ENCODE data around the gene ITGA1.

ITGA1 gene

GRCh38 chr5:52869391-52869790 is 81.7 kb downstream of the ITGA1 start:
- no peak for DNase-seq

GRCh38 chr5:52870448-52870847 is 82.7 kb downstream of the ITGA1 start:
- no peak for DNase-seq

- DNase-seq, result no peak
Observed at GRCh38 chr5:52875827-52876226, 88.1 kb downstream of the ITGA1 start.

- DNase-seq, result no peak
Observed at GRCh38 chr5:52876456-52876855, 88.7 kb downstream of the ITGA1 start.

GRCh38 chr5:52878656-52879055 is 90.9 kb downstream of the ITGA1 start:
- no peak for DNase-seq

- no peak for DNase-seq
Observed at GRCh38 chr5:52880541-52880940, 92.8 kb downstream of the ITGA1 start.

- no peak for DNase-seq
Observed at GRCh38 chr5:52881468-52881867, 93.8 kb downstream of the ITGA1 start.

GRCh38 chr5:52883110-52883509 is 95.4 kb downstream of the ITGA1 start:
- no peak for DNase-seq

GRCh38 chr5:52884453-52884852 is 96.7 kb downstream of the ITGA1 start:
- DNase-seq, result no peak

- no peak for DNase-seq
Observed at GRCh38 chr5:52885614-52886013, 97.9 kb downstream of the ITGA1 start.

GRCh38 chr5:52886206-52886605 is 98.5 kb downstream of the ITGA1 start:
- DNase-seq, result no peak

- DNase-seq, result no peak
Observed at GRCh38 chr5:52887066-52887465, 99.3 kb downstream of the ITGA1 start.

- no peak for DNase-seq
Observed at GRCh38 chr5:52888363-52888762, 100.6 kb downstream of the ITGA1 start.

GRCh38 chr5:52892242-52892878 is 104.6 kb downstream of the ITGA1 start:
- no peak for DNase-seq

- DNase-seq, result no peak
Observed at GRCh38 chr5:52893105-52893504, 105.4 kb downstream of the ITGA1 start.

GRCh38 chr5:52893863-52894262 is 106.1 kb downstream of the ITGA1 start:
- no peak for DNase-seq

GRCh38 chr5:52894451-52894850 is 106.7 kb downstream of the ITGA1 start:
- DNase-seq, result no peak

- DNase-seq, result no peak
Observed at GRCh38 chr5:52895075-52895474, 107.4 kb downstream of the ITGA1 start.

- DNase-seq, result no peak
Observed at GRCh38 chr5:52895572-52896413, 108.1 kb downstream of the ITGA1 start.

GRCh38 chr5:52896534-52897237 is 109.0 kb downstream of the ITGA1 start:
- no peak for DNase-seq

- no peak for DNase-seq
Observed at GRCh38 chr5:52897238-52897614, 109.5 kb downstream of the ITGA1 start.

- DNase-seq, result no peak
Observed at GRCh38 chr5:52898961-52899680, 111.4 kb downstream of the ITGA1 start.

GRCh38 chr5:52903142-52903541 is 115.4 kb downstream of the ITGA1 start:
- DNase-seq, result no peak

Data from activated CD8-positive, alpha-beta memory T cell treated with anti-CD3 and anti-CD28 coated beads, Interleukin-2, amount 50 U/mL, for 48 hours (primary cell).